NCI-H345 (cell line): ENCODE data around the gene C1orf167.

Source experiments
- DNase-seq: peaks from one replicate; lab custom pipeline; 2025; lab: John Stamatoyannopoulos, UW

C1orf167 gene

GRCh38 chr1:11735854-11736745 is 25.9 kb upstream of the C1orf167 start, which contains the start of gene AGTRAP:
Gene AGTRAP (plus strand): TSS chr1:11736136. CDS start chr1:11736209, 73 bp downstream.
- peak; percentile 93 for DNase-seq

GRCh38 chr1:11736746-11737639 is 25.0 kb upstream of the C1orf167 start:
- DNase-seq: peak; percentile 33

GRCh38 chr1:11738096-11738495 is 23.9 kb upstream of the C1orf167 start:
- DNase-seq: no peak

- DNase-seq: no peak
Measured at GRCh38 chr1:11738783-11739182, 23.2 kb upstream of the C1orf167 start.

GRCh38 chr1:11740258-11741192 is 21.5 kb upstream of the C1orf167 start:
- DNase-seq: no peak

DNA sequence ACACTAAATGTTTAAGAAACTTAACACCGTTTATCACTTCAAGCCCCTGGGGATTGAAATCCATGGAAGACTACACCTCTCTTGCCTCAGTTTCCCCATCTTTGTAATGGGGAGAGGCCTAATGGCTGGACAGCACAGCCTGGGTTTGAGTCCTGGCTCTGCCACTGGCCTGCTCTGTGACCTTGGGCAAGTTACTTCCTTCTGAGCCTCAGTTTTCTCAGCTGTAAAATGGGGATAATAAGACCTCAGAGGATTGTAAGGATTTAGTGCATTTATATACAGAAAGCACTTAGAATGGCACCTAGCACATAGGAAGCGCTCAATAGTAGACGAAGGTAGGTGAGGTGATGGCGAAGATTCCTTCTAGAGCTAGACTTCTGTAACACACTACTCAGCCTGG is 20.5 kb upstream of the C1orf167 start:
- no peak for DNase-seq

DNA sequence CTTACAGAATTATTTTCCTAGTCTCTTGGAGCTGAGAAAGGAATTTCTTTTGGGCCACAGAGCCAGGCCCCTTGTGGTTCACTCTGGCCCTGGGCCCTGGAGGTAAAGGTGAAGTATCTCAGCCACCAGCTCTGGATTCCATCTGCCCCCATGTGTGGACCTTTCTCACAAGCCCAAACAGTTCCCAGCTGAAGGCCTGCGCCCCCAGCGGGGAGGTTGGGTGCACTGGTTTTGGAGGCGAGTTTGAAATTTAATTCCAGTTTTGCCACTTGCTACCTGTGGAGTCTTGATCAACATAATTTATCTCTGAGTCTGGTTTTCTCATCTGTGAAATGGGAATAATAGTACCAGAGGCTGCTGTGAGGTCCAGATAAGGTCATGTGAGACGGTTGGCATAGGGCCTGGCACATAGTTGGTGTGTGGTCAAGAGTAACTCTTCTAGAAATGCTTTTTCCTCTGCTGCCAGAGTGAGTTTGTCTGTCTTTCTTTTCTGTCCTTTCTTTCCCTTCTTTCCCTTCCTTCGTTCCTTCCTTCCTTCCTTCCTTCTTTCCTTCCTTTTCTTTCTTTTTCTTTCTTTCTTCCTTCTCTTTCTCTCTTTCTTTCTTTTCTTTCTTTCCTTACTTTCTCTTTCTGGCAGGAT is 20.0 kb upstream of the C1orf167 start:
- no peak for DNase-seq

GRCh38 chr1:11744287-11744686 is 17.7 kb upstream of the C1orf167 start:
- no peak for DNase-seq

GRCh38 chr1:11746092-11746491 is 15.9 kb upstream of the C1orf167 start:
- no peak for DNase-seq

GRCh38 chr1:11746795-11747487 is 15.1 kb upstream of the C1orf167 start:
- no peak for DNase-seq

- DNase-seq: no peak
Measured at GRCh38 chr1:11748294-11749202, 13.4 kb upstream of the C1orf167 start.

DNA sequence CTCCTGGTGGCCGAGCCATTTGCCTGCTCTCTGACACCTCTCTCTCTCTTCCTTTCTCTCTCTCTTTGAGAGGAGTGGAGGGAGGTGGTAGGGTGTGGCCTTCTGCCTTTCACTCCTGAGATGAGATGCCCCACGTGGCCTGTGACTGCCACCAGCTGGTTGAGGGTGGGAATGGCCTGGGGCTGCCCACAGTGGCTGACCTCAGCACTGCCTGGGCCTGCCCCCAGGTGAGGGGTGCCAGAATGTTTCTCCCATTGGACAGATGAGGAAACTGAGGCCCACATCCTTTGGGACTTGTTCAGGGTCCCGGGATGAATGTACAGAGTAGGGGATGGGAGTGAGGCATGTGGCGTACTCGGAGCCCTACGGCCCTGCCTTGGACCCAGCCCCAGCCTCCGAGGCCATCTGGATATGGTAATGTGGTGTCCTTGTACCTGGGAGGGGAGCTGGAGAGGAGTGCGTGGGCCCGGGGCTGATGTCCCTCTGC is 12.7 kb upstream of the C1orf167 start:
- DNase-seq: no peak

DNA sequence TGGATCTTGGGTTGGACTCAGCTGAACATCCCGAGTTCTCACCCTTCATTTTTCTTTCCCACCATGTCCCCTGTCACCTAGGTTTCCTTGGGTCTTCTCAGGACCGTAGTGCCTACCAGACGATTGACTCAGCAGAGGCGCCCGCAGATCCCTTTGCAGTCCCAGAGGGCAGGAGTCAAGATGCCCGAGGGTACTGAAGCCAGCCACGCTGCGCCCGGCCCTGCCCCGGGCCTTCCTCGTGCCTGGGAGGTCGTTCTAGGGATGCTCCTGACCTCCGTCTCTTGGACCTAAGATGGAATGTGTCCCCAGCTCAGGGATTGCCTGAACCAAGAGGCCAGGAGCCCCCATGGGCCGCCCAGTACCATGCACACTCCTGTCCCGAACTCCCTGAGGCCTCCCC is 12.0 kb upstream of the C1orf167 start:
- DNase-seq: no peak

DNA sequence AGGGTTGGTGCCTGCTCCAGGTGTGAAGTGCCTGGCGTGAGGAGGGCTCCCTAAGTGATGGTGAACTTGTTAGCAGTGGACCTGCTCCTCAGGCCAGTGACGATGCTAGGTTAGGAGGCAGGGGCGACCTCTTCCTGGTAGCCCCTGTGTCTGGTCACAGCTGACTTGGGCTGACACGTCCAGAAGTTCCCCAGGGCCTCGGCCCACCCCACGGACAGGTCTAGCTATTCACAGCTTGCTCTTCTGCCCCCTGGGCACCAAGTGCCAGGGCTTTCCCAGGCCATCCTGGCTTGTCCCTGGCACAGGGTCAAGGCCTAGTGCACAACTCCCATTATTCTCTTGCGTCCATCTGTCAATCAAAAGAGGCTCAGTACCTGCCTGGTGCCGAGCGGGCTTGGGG is 10.9 kb upstream of the C1orf167 start:
- DNase-seq: no peak

GRCh38 chr1:11752359-11753088 is 9.5 kb upstream of the C1orf167 start:
- no peak for DNase-seq

DNA sequence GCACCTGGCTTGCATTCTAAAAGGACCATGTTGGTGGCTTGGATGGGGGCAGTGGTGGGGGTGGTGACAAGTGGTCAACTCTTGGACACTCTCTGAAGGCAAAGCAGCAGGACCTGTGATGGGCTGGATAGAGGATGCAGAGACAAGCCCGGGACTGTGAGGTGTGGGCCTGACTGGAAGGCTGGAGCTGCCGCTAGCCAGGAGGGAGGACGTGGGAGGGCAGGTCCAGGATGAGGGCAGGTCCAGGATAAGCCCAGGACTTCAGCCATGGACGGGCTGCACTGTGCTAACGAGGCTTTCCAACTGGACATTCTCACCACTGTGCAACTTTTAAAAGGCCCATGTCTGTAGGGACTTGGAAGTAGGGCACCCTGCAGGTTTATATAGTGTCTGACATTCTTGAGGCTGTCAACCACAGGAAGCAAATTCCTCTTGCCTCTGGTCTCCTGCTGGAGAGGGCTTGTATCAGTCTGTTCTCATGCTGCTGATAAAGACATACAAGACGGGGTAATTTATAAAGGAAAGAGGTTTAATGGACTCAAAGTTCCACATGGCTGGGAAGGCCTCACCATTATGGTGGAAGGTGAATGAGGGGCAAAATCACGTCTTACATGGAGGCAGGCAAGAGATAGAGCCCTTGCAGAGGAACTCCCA is 8.3 kb upstream of the C1orf167 start:
- no peak for DNase-seq

GRCh38 chr1:11757047-11757446 is 4.9 kb upstream of the C1orf167 start:
- no peak for DNase-seq

DNA sequence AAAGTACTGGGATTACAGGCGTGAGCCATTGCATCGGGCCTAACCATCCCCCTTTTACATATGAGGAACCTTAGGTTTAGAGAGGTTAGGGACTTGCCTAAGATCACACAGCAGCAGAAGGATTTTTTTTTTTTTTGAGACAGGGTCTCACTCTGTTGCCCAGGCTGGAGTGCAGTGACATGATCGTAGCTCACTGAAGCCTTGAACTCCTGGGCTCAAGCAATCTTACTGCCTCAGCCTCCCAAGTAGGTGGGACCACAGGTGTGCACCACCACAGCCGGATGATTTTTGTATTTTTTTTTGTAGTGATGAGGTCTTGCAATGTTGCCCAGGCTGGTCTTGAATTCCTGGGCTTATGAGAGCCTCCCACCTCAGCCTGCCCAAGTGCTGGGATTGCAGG is 2.2 kb upstream of the C1orf167 start:
- no peak for DNase-seq
